ENCODE measurements around the gene LIMS3. TPM values are rescaled to one million over a fixed set of nuclear protein-coding genes. Genes with fewer than 3 reads are reported as not detected.

LIMS3 gene
- total RNA-seq, 1 donor from 2014 or later, result 9.3 TPM

Other genes starting within 250 kb of the LIMS3 start
- gene RGPD5, start 104.4 kb upstream of the LIMS3 start, total RNA-seq, result 7.6 and 7.7 TPM in 2 replicates
- 22.5 and 35.7 TPM in 2 replicates for gene MALL, start 217.1 kb downstream of the LIMS3 start, total RNA-seq

Measured in epithelial cell of proximal tubule (primary cell).